ENCODE data around the gene HIPK3.
"Not testable (repeated sequence)": the region's sequence is repeated elsewhere in the genome, so short reads cannot be mapped to it uniquely, and the experiment has no call there.

Gene HIPK3

DNA sequence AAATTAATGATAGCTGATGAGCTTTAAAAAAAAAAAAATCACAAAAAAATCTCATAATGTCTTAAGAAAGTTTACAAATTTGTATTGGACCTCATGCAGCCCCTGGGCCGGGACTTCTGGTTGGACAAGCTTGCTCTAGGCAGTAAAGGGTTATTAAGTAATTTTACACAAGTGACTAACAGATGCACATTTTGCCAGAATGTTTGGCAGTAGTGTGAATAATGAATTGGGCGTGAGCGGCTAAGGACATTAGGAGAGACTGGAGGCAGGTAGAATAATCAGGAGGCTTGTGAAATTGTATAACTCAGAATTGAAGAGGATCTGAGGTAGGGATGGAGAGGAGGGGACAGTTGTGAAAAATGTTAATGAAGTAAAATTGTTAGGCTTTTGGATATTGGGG, 77.4 kb downstream of the HIPK3 start:
- no peak for TF ChIP-seq POLR2AphosphoS5 (IDR thresholded peaks at IDR 0.05; ENCODE audit: low read depth, low read length)
- TF ChIP-seq TAF1 (IDR thresholded peaks at IDR 0.05; ENCODE audit: borderline replicate concordance, low read depth, low read length): no peak
- no peak for TF ChIP-seq POLR2A (IDR thresholded peaks at IDR 0.05; ENCODE audit: low read depth, low read length)
- no peak for FAIRE-seq
- no peak for DNase-seq (ENCODE audit: insufficient read length)

- no peak for TF ChIP-seq POLR2AphosphoS5 (IDR thresholded peaks at IDR 0.05; ENCODE audit: low read depth, low read length)
- FAIRE-seq (no peak), DNase-seq (ENCODE audit: insufficient read length) (no peak)
These were observed 82.1 kb downstream of the HIPK3 start for GRCh38 chr11:33339247-33339646.

DNA sequence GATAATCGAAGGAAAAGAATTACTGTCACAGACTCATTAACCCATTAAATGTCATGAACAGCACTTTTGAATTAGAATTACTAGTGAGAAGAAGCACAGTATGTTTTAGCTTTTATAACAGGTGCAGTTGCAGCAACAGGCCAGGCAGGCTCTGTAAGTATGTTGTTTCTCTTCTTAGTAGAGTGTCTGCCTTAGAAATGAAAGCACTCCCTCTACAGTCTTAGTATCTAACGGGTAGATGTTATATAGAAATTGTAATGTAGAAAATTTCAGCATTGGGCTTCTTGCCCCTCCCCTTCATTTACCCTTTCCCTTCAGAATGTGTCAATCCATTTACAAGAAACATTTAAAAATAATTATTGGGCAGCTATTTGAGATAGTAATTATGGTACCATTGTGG, 87.4 kb downstream of the HIPK3 start:
- DNase-seq (ENCODE audit: insufficient read length) (no peak), FAIRE-seq (no peak)
- no peak for TF ChIP-seq POLR2A (IDR thresholded peaks at IDR 0.05; ENCODE audit: low read depth, low read length)
- TF ChIP-seq TAF1 (IDR thresholded peaks at IDR 0.05; ENCODE audit: borderline replicate concordance, low read depth, low read length): no peak
- TF ChIP-seq POLR2AphosphoS5 (IDR thresholded peaks at IDR 0.05; ENCODE audit: low read depth, low read length): no peak

DNA sequence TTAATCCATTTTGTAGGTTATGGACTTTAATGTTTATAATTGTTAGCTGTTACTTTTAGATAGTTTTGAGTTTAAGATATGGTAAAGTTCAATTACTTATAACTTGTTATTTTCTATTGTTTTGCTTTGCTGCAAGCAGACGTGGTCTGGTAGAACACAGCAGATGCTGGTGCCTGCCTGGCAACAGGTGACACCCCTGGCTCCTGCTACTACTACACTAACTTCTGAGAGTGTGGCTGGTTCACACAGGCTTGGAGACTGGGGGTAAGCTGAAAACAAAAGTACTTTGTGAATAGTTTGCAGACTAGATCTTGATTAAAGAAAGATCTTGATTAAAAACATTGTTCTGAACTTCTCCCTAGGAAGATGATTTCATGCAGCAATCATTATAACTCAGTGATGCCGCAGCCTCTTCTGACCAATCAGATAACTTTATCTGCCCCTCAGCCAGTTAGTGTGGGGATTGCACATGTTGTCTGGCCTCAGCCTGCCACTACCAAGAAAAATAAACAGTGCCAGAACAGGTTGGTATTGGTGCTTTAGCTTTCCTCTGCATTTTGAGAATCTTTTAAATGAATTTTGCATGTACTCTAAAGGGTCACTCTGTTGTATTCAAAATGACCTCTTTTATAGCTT, 90.4 kb downstream of the HIPK3 start:
- TF ChIP-seq POLR2A (IDR thresholded peaks at IDR 0.05; ENCODE audit: low read depth, low read length): no peak
- DNase-seq (ENCODE audit: insufficient read length): peak; percentile 23
- FAIRE-seq: peak; percentile 96

DNA sequence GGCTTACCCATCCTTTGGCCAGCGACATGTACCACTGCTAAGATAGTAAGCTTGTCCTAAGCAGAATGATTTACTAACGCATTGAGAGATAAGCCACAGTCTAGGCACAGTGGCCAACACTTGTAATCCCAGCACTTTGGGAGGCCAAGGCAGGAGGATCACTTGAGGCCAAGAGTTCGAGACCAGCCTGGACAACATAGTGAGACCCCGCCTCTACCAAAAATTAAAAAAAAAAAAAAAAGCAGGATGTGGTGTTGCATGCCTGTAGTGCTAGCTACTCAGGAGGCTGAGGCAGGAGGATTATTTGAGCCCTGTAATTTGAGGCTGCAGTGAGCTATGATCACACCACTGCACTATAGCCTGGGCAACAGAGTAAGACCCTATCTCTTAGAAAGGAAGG, 93.1 kb downstream of the HIPK3 start:
- TF ChIP-seq POLR2AphosphoS5 (IDR thresholded peaks at IDR 0.05; ENCODE audit: low read depth, low read length) (no peak), TAF1 (IDR thresholded peaks at IDR 0.05; ENCODE audit: borderline replicate concordance, low read depth, low read length) (no peak), POLR2A (IDR thresholded peaks at IDR 0.05; ENCODE audit: low read depth, low read length) (no peak)
- DNase-seq (ENCODE audit: insufficient read length): no peak
- FAIRE-seq: peak; percentile 30

- TF ChIP-seq POLR2A (IDR thresholded peaks at IDR 0.05; ENCODE audit: low read depth, low read length) (0 out of 2 replicates have a peak, but pooled peaks have one; percentile 21), POLR2AphosphoS5 (IDR thresholded peaks at IDR 0.05; ENCODE audit: low read depth, low read length) (no peak), TAF1 (IDR thresholded peaks at IDR 0.05; ENCODE audit: borderline replicate concordance, low read depth, low read length) (no peak)
- DNase-seq (ENCODE audit: insufficient read length) (no peak), FAIRE-seq (no peak)
These were observed 101.1 kb downstream of the HIPK3 start for GRCh38 chr11:33358150-33358831.

GRCh38 chr11:33360642-33361041, 103.5 kb downstream of the HIPK3 start:
- TF ChIP-seq TAF1 (IDR thresholded peaks at IDR 0.05; ENCODE audit: borderline replicate concordance, low read depth, low read length) (no peak), POLR2A (IDR thresholded peaks at IDR 0.05; ENCODE audit: low read depth, low read length) (no peak), POLR2AphosphoS5 (IDR thresholded peaks at IDR 0.05; ENCODE audit: low read depth, low read length) (no peak)
- DNase-seq (ENCODE audit: insufficient read length): no peak
- FAIRE-seq: no peak

GRCh38 chr11:33362051-33362910, 105.1 kb downstream of the HIPK3 start:
- DNase-seq (ENCODE audit: insufficient read length) (no peak), FAIRE-seq (peak; percentile 70)
- no peak for TF ChIP-seq POLR2AphosphoS5 (IDR thresholded peaks at IDR 0.05; ENCODE audit: low read depth, low read length)
- TF ChIP-seq POLR2A (IDR thresholded peaks at IDR 0.05; ENCODE audit: low read depth, low read length): no peak
- TF ChIP-seq TAF1 (IDR thresholded peaks at IDR 0.05; ENCODE audit: borderline replicate concordance, low read depth, low read length): no peak

DNA sequence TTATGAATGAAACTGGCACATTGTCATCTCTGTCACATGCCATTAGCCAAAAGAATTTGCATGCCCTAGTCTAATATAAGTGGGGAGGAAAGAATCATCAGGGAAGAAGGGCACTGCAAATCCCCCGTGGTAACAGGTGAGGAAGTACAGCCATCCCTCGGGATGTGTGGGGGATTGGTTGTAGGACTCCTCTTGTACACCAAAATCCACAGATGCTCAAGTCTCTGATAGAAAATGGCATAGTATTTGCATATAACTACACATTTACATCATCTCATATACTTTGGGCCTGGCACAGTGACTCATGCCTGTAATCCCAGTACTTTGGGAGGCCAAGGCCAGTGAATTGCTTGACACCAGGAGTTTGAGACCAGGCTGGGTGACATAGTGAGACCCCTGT, 109.7 kb downstream of the HIPK3 start:
- no peak for TF ChIP-seq POLR2AphosphoS5 (IDR thresholded peaks at IDR 0.05; ENCODE audit: low read depth, low read length)
- no peak for TF ChIP-seq TAF1 (IDR thresholded peaks at IDR 0.05; ENCODE audit: borderline replicate concordance, low read depth, low read length)
- TF ChIP-seq POLR2A (IDR thresholded peaks at IDR 0.05; ENCODE audit: low read depth, low read length): no peak
- DNase-seq (ENCODE audit: insufficient read length) (no peak), FAIRE-seq (peak; percentile 36)

DNA sequence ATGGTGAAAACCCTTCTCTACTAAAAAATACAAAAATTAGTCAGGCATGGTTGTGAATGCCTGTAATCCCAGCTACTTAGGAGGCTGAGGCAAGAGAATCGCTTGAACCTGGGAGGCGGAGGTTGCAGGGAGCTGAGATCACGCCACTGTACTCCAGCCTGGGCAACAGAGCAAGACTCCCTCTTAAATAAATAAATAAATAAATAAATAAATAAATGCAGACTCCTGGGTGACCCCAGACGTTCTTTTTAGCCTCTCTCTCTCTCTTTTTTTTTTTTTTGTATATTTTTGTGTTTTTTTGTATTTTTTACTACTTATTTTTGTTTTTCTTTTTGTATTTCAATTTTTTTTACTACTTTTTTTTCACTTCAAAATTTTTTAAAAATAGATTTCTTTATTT, 111.3 kb downstream of the HIPK3 start:
- FAIRE-seq: not testable (repeated sequence)

GRCh38 chr11:33368931-33369330, 111.8 kb downstream of the HIPK3 start:
- FAIRE-seq (no peak), DNase-seq (ENCODE audit: insufficient read length) (no peak)
- TF ChIP-seq POLR2A (IDR thresholded peaks at IDR 0.05; ENCODE audit: low read depth, low read length) (no peak), TAF1 (IDR thresholded peaks at IDR 0.05; ENCODE audit: borderline replicate concordance, low read depth, low read length) (no peak), POLR2AphosphoS5 (IDR thresholded peaks at IDR 0.05; ENCODE audit: low read depth, low read length) (no peak)

More for the DNA sequence above, 111.3 kb downstream of the HIPK3 start:
- not testable (repeated sequence) for DNase-seq (ENCODE audit: insufficient read length)

- no peak for FAIRE-seq
- TF ChIP-seq POLR2A (IDR thresholded peaks at IDR 0.05; ENCODE audit: low read depth, low read length) (no peak), TAF1 (IDR thresholded peaks at IDR 0.05; ENCODE audit: borderline replicate concordance, low read depth, low read length) (no peak), POLR2AphosphoS5 (IDR thresholded peaks at IDR 0.05; ENCODE audit: low read depth, low read length) (no peak)
- DNase-seq (ENCODE audit: insufficient read length): no peak
These were observed 116.5 kb downstream of the HIPK3 start for GRCh38 chr11:33373636-33374035.

Data from GM12892 (cell line).